22Rv1 (cell line): ENCODE data around the gene KIF25.

ENCODE experiments used
- CTCF ChIP-seq: fragments of 450-650 bp; IDR thresholded peaks from 2 replicates; pipeline ENCODE4 v1.5.1; 2017; ENCODE audit warnings: mild to moderate bottlenecking
- ZFX ChIP-seq: fragments of 450-650 bp; IDR thresholded peaks from 2 replicates; pipeline ENCODE4 v1.6.1; 2017; ENCODE audit warnings: antibody characterized with exemption, borderline replicate concordance

DNA sequence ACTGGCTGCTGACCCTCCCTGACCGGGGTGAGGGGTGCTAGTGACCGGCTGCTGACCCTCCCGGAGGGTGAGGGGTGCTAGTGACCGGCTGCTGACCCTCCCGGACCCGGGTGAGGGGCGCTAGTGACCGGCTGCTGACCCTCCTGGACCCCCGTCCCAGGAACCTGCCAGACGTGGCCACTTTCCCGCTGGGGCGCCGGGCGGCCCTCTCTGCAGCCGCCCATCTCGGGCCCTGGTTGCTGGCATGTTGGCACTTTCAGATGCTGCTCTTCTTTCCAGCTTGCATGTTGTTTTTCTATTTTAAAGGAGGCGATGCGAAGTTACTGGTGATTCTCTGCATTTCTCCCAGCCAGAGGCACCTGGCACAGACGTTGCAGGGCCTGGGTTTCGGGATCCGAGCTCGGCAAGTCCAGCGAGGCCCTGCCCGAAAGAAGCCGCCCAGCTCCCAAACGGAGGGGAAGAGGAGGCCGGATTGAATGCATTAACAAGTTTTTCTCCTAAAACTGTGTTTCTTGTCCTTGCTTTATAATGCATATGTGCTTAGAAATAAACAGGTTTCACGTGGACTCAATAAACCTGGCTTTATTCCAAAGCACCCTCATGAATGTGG, 47.2 kb downstream of the KIF25 start:
- TF ChIP-seq CTCF (no peak), ZFX (no peak)
